ENCODE data around the gene RAB6B.

DNA sequence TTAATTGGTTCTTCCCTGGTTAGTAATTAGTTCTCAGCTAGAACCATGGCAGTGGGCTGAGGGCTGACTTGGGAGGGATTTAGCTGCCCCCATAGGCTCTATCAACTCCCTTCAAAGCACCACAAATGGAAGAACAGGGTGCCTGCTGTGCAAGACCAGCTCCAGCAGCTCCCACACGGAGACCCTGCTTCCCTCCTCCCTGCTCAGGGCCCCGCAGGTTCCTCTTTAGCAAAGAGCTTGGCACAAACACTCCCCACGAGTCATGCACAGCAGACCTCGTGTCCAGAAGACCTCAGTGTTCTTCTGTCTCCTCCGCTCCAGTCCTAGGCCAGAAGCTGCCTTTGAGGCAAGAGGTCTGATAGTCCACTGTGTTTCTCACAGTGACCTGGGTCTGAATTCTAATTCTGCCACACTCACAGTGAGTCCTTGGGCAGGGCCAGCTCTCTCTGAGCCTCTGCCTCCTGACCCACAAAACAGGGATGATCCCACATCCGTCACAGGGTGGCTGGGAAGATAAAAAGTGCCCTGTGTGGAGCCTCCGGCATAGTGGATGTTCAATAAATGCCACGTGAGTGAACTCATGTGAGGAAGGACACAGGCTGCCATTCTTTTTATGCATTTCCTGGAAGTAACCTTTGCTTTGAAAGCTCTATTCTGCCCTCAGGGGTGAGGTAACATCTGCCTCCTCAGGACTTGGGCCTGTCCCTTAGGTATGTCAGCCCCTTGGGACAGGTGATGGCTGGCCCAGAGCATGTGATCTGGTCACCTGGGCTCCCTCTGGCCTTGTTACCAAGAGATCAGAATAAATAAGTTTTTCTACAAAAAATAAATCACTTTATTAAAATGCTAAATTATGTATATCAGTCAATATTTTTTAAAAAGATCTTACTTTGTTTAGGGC lies 7.6 kb downstream of the RAB6B start:
- TF ChIP-seq, protein P1, sequence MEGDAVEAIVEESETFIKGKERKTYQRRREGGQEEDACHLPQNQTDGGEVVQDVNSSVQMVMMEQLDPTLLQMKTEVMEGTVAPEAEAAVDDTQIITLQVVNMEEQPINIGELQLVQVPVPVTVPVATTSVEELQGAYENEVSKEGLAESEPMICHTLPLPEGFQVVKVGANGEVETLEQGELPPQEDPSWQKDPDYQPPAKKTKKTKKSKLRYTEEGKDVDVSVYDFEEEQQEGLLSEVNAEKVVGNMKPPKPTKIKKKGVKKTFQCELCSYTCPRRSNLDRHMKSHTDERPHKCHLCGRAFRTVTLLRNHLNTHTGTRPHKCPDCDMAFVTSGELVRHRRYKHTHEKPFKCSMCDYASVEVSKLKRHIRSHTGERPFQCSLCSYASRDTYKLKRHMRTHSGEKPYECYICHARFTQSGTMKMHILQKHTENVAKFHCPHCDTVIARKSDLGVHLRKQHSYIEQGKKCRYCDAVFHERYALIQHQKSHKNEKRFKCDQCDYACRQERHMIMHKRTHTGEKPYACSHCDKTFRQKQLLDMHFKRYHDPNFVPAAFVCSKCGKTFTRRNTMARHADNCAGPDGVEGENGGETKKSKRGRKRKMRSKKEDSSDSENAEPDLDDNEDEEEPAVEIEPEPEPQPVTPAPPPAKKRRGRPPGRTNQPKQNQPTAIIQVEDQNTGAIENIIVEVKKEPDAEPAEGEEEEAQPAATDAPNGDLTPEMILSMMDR (conservative IDR thresholded peaks at IDR 0.05; ENCODE audit: low read depth in 2 of 2), result no peak
- TF ChIP-seq EZH2 (IDR thresholded peaks at IDR 0.05; ENCODE audit: low read depth, unreplicated experiment), result no peak
- TF ChIP-seq, protein P2, sequence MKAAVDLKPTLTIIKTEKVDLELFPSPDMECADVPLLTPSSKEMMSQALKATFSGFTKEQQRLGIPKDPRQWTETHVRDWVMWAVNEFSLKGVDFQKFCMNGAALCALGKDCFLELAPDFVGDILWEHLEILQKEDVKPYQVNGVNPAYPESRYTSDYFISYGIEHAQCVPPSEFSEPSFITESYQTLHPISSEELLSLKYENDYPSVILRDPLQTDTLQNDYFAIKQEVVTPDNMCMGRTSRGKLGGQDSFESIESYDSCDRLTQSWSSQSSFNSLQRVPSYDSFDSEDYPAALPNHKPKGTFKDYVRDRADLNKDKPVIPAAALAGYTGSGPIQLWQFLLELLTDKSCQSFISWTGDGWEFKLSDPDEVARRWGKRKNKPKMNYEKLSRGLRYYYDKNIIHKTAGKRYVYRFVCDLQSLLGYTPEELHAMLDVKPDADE (IDR thresholded peaks at IDR 0.05), result no peak
- TF ChIP-seq EZH2phosphoT487 (IDR thresholded peaks at IDR 0.05; ENCODE audit: unreplicated experiment), result no peak
- TF ChIP-seq POLR2AphosphoS5 (IDR thresholded peaks at IDR 0.05; ENCODE audit: low read depth), result no peak
- TF ChIP-seq CREB1 (CRISPR knock-in tag; IDR thresholded peaks at IDR 0.05; ENCODE audit: low read depth), result no peak
- no peak for TF ChIP-seq REST (IDR thresholded peaks at IDR 0.05; ENCODE audit: unreplicated experiment)
- no peak for TF ChIP-seq ZNF331 (CRISPR knock-in tag; IDR thresholded peaks at IDR 0.05; ENCODE audit: low read depth)
- TF ChIP-seq ZNF114 (CRISPR knock-in tag; IDR thresholded peaks at IDR 0.05), result no peak
- no peak for TF ChIP-seq JUNB (IDR thresholded peaks at IDR 0.05; ENCODE audit: unreplicated experiment)
